Endothelial cell of umbilical vein (primary cell): ENCODE measurements around the gene CDK4. TPM values are rescaled to one million over a fixed set of nuclear protein-coding genes. Genes with fewer than 3 reads are reported as not detected.

Experiments
- BruUV-seq: library from RNA; stranded (reverse); fragments of 400-500 nt; replicated peaks from 2 replicates; lab custom pipeline; 2021; lab: Mats Ljungman, UMichigan
- CTCF ChIA-PET: fragments of 300-600, 350-600 bp; sonication (Branson Sonifier 250); formaldehyde crosslinking; loops from one replicate; lab custom pipeline; 2021; ENCODE audit warnings: antibody characterized with exemption, inconsistent platforms; lab: Charles Lee
- POLR2A ChIA-PET: fragments of 300-600, 350-600 bp; sonication (Branson Sonifier 250); formaldehyde crosslinking; loops from one replicate; lab custom pipeline; 2021; ENCODE audit warnings: antibody characterized with exemption, inconsistent platforms; lab: Charles Lee
- DNase-seq: peaks from one replicate; pipeline ENCODE4 v3.0.0-alpha.2; 2011; ENCODE audit warnings: low read depth, low spot score
- FAIRE-seq: peaks from 2 replicates; lab custom pipeline; 2011; peaks lifted over from hg19 to GRCh38; lab: Jason Lieb, UNC
- H2AFZ ChIP-seq: 2 replicates; pipeline ENCODE4 v1.6.0; 2012; ENCODE audit warnings: low read depth, low read length, control low read depth, inconsistent platforms
- H3K27ac ChIP-seq: 2 replicates; pipeline ENCODE4 v1.5.1; 2011; ENCODE audit warnings: low read depth, mild to moderate bottlenecking, control low read depth, low read length, moderate library complexity; ENCODE audit not compliant: insufficient read depth
- H3K27me3 ChIP-seq, 2 experiments: 2 replicates each; pipeline versions ENCODE4 v1.6.0 to v1.6.1; 2011; ENCODE audit warnings: low read length in 2 of 2, mixed read lengths in 1 of 2; ENCODE audit not compliant: control insufficient read depth in 2 of 2, insufficient read depth in 2 of 2
- H3K36me3 ChIP-seq, 2 experiments: 2 replicates in 1 of 2; 3 replicates in 1 of 2; pipeline ENCODE4 v1.5.1; 2011; ENCODE audit warnings: low read length in 2 of 2, mild to moderate bottlenecking in 1 of 2, moderate library complexity in 1 of 2; ENCODE audit not compliant: control insufficient read depth in 2 of 2, insufficient read depth in 2 of 2; ENCODE audit errors: extremely low read depth in 1 of 2
- H3K4me1 ChIP-seq: 3 replicates; pipeline ENCODE4 v1.5.1; 2011; ENCODE audit warnings: mild to moderate bottlenecking, low read length; ENCODE audit not compliant: control insufficient read depth, insufficient read depth; ENCODE audit errors: extremely low read depth
- H3K4me2 ChIP-seq: 2 replicates; pipeline ENCODE4 v1.6.1; 2011; ENCODE audit warnings: low read length, control low read depth, mixed read lengths; ENCODE audit not compliant: insufficient read depth
- H3K4me3 ChIP-seq, 3 experiments: fragments of 200-600 bp in 1 of 3; sonication (generic), shearing (Covaris generic) in 1 of 3; replicated peaks in 1 of 3; 2 replicates each; pipeline ENCODE4 v1.5.1; 2011 to 2016; ENCODE audit warnings: control low read depth in 3 of 3, low read length in 3 of 3, mild to moderate bottlenecking in 2 of 3, inconsistent platforms in 1 of 3, low read depth in 1 of 3, moderate library complexity in 1 of 3; ENCODE audit not compliant: insufficient read depth in 1 of 3
- H3K79me2 ChIP-seq: 2 replicates; pipeline ENCODE4 v1.6.0; 2012; ENCODE audit warnings: low read length, inconsistent platforms; ENCODE audit not compliant: control insufficient read depth, insufficient read depth
- H3K9ac ChIP-seq: replicated peaks from 2 replicates; pipeline ENCODE3; 2011; ENCODE audit warnings: low read length, control low read depth; ENCODE audit not compliant: insufficient read depth; ENCODE audit errors: extremely low read depth
- H3K9me1 ChIP-seq: replicated peaks from 3 replicates; pipeline ENCODE4 v1.6.0; 2011; ENCODE audit warnings: mild to moderate bottlenecking, low read length; ENCODE audit not compliant: control insufficient read depth, insufficient read depth; ENCODE audit errors: extremely low read depth
- H3K9me3 ChIP-seq: replicated peaks from 2 replicates; pipeline ENCODE4 v1.5.1; 2012; ENCODE audit warnings: low read length, inconsistent platforms; ENCODE audit not compliant: control insufficient read depth, insufficient read depth
- H4K20me1 ChIP-seq: replicated peaks from 2 replicates; pipeline ENCODE3; 2011; ENCODE audit warnings: mild to moderate bottlenecking, low read length; ENCODE audit not compliant: control insufficient read depth, insufficient read depth; ENCODE audit errors: extremely low read depth
- CTCF ChIP-seq, 2 donors: IDR thresholded peaks; 1 replicate in 1 of 2; 2 replicates in 1 of 2; pipeline ENCODE4 v1.5.1; 2011; ENCODE audit warnings: low read length in 2 of 2, mild to moderate bottlenecking in 2 of 2, moderate library complexity in 2 of 2, control low read depth in 1 of 2, inconsistent platforms in 1 of 2, low read depth in 1 of 2; ENCODE audit not compliant: insufficient read depth in 1 of 2; ENCODE audit errors: extremely low read depth in 1 of 2
- EZH2 ChIP-seq: IDR thresholded peaks from 2 replicates; pipeline ENCODE4 v1.6.1; 2012; ENCODE audit warnings: borderline replicate concordance, low read depth, mild to moderate bottlenecking, moderate library complexity, low read length, inconsistent platforms; ENCODE audit not compliant: severe bottlenecking
- FOS ChIP-seq: IDR thresholded peaks from 2 replicates; pipeline ENCODE4 v1.6.1; 2011; ENCODE audit warnings: mild to moderate bottlenecking, low read length, moderate library complexity, borderline replicate concordance; ENCODE audit not compliant: insufficient read depth
- GATA2 ChIP-seq: IDR thresholded peaks from 2 replicates; pipeline ENCODE4 v1.7.0; 2011; ENCODE audit warnings: low read depth, mild to moderate bottlenecking, moderate library complexity, mixed read lengths, low read length; ENCODE audit not compliant: insufficient read length, insufficient read depth
- JUN ChIP-seq: IDR thresholded peaks from 2 replicates; pipeline ENCODE4 v1.6.1; 2011; ENCODE audit warnings: borderline replicate concordance, low read depth; ENCODE audit not compliant: insufficient read length, insufficient read depth
- MYC ChIP-seq: IDR thresholded peaks from one replicate; pipeline ENCODE4 v1.6.1; 2011; ENCODE audit warnings: mild to moderate bottlenecking, low read depth, low read length
- POLR2A ChIP-seq: IDR thresholded peaks from 2 replicates; pipeline ENCODE4 v1.6.1; 2012; ENCODE audit warnings: low read depth, mild to moderate bottlenecking, control low read depth, low read length
- POLR2AphosphoS5 ChIP-seq: IDR thresholded peaks from 2 replicates; pipeline ENCODE4 v1.6.1; 2012; ENCODE audit warnings: low read depth, mild to moderate bottlenecking, control low read depth, low read length, moderate library complexity; ENCODE audit not compliant: insufficient read depth
- dilution Hi-C: fragments of 300-500 bp; cut with MboI; formaldehyde crosslinking; loops from one replicate; pipeline ENCODE4 v1.15.0; 2019; ENCODE audit warnings: low sequenced_read_pairs; ENCODE audit not compliant: extremely low pct_ligation_motif_present
- intact Hi-C: fragments of 100-400 bp; cut with micrococcal nuclease; formaldehyde crosslinking; loops from one replicate; pipeline ENCODE4 v1.10.0; 2022
- polyA plus RNA-seq, 4 experiments: library from polyadenylated mRNA; depleted of rRNA in 3 of 4; stranded (reverse) in 3 of 4; unstranded in 1 of 4; fragments of >200 nt; gene quantifications; 2 replicates each; pipeline versions ENCODE4 v1.2.1 to v1.2.3, GENCODE V29; 2011 to 2012; ENCODE audit warnings: missing spikeins in 1 of 4
- total RNA-seq: library from RNA; stranded (reverse); gene quantifications from 2 replicates; pipeline ENCODE4 v1.2.3, GENCODE V29; 2021
- TF ChIP-seq, protein P1 (sequence below): IDR thresholded peaks from 2 replicates; pipeline ENCODE4 v1.6.1; 2011; ENCODE audit not compliant: insufficient read depth, insufficient read length

Gene CDK4
- total and polyA plus RNA-seq, 2 donors (not counting 3 experiments of a cell fraction or from before 2014, with no cell fraction given): 171 to 332 TPM

- no peaks in the 10 kb centered on the region for H3K9me1 ChIP-seq
- FAIRE-seq: no peak
- intact Hi-C loops (loop anchor here (1.0 to 2.0 kb wide), 3 partner anchors 10 to 123 kb away; partner anchors contain the start of genes EEF1AKMT3 and METTL1), dilution Hi-C loops (no loop called here)
- no peak overlapping the region for H3K4me2 ChIP-seq
- ChIA-PET POLR2A (no interaction called here), CTCF (interaction anchor here (0.6 to 3.2 kb wide), 6 partner anchors 10 to 790 kb away, joined by 4 to 15 read pairs (median 12); partner anchors contain the start of genes EEF1AKMT3 and METTL1)
- DNase-seq: no peak
- H3K79me2 ChIP-seq: peaks cover 14% of the 10 kb centered on the region
- H3K27ac ChIP-seq: no peak overlapping the region
- no TSS peak for BruUV-seq
- H2AFZ ChIP-seq: no peak overlapping the region
- peaks cover 7% of the 10 kb centered on the region for H3K4me1 ChIP-seq
- no peak overlapping the region for H3K9ac ChIP-seq
- no peak overlapping the region for H3K4me3 ChIP-seq
- H3K36me3 ChIP-seq: peaks cover 8 to 10% of the 10 kb centered on the region in 2 experiments
- no peaks in the 10 kb centered on the region for H4K20me1 ChIP-seq
- TF ChIP-seq POLR2A (no peak), MYC (no peak), JUN (no peak), FOS (no peak), GATA2 (no peak)
- TF ChIP-seq, protein P1, sequence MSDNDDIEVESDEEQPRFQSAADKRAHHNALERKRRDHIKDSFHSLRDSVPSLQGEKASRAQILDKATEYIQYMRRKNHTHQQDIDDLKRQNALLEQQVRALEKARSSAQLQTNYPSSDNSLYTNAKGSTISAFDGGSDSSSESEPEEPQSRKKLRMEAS: no peak
- no peaks in the 10 kb centered on the region for H3K9me3 ChIP-seq
- no peaks in the 10 kb centered on the region for H3K27me3 ChIP-seq
These were observed 30.1 kb upstream of the CDK4 start for GRCh38 chr12:57782243-57782607.

DNA sequence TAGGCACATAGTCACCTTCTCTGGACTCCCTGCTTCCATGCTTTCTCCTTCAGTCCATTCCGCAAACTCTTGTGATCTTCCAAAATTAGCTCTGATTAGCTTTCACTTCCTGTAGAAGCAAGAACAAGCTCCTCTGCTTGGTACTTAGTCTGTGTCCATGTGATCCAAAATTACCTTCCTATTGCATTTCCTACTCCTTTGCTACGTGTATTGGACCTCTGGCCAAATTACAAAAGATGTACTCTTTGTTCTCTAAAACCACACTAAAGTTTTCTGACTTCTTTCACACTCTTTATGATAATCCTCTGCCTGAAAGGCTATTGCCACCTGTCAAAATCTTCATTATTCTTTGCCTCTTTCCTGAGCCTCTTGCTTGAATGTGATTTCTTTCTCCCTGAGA is 29.7 kb upstream of the CDK4 start:
- Histone ChIP-seq H3K36me3 (peaks cover 5 to 10% of the 10 kb centered on the region in 2 experiments), H4K20me1 (no peaks in the 10 kb centered on the region), H2AFZ (no peak overlapping the region), H3K79me2 (peaks cover 14% of the 10 kb centered on the region), H3K4me2 (no peak overlapping the region), H3K9ac (no peak overlapping the region), H3K9me3 (no peaks in the 10 kb centered on the region), H3K27me3 (no peaks in the 10 kb centered on the region), H3K4me3 (no peak overlapping the region), H3K9me1 (no peaks in the 10 kb centered on the region), H3K27ac (no peak overlapping the region), H3K4me1 (peaks cover 7% of the 10 kb centered on the region)
- no TSS peak for BruUV-seq
- DNase-seq (no peak), FAIRE-seq (no peak)
- TF ChIP-seq FOS (no peak), EZH2 (no peak), POLR2A (no peak), JUN (no peak), MYC (no peak), GATA2 (no peak), POLR2AphosphoS5 (no peak), CTCF (IDR thresholded peaks at IDR 0.05; ENCODE audit: extremely low read depth in 1 of 2, insufficient read depth in 1 of 2, low read depth in 1 of 2, low read length in 2 of 2) (no peak)
- TF ChIP-seq, protein P1: no peak
- CTCF ChIA-PET: interaction anchor here (0.6 to 3.2 kb wide), 7 partner anchors 10 to 789 kb away, joined by 3 to 15 read pairs (median 8); partner anchors contain the start of genes EEF1AKMT3 and METTL1
- intact Hi-C loops: loop anchor here (1.0 to 2.0 kb wide), 3 partner anchors 10 to 124 kb away; partner anchors contain the start of genes EEF1AKMT3 and METTL1
- dilution Hi-C loops: no loop called here
- POLR2A ChIA-PET: no interaction called here
